ENCODE measurements around the gene SCYGR7.

- TF ChIP-seq POLR2A (IDR thresholded peaks at IDR 0.05; ENCODE audit: low read depth, low read length) (no peak), POLR2AphosphoS5 (IDR thresholded peaks at IDR 0.05; ENCODE audit: low read depth, low read length) (no peak)
Measured at GRCh38 chr2:227703961-227704360, 24.2 kb upstream of the SCYGR7 start.

All from GM12892 (cell line).